K562 (cell line): ENCODE results near the gene GPER1. TPM values are rescaled to one million over a fixed set of nuclear protein-coding genes. Genes with fewer than 3 reads are reported as not detected.

ENCODE experiments used
- EP400 ChIP-seq: fragments of 450-650 bp; IDR thresholded peaks from 2 replicates; pipeline ENCODE4 v1.6.1; 2017; ENCODE audit warnings: antibody characterized with exemption, mild to moderate bottlenecking, moderate library complexity
- HDAC2 ChIP-seq: fragments of 450-650 bp; IDR thresholded peaks from 2 replicates; pipeline ENCODE4 v1.6.1; 2016; ENCODE audit warnings: mild to moderate bottlenecking
- KLF13 ChIP-seq: fragments of 450-650 bp; IDR thresholded peaks from 2 replicates; pipeline ENCODE4 v1.6.1; 2016; ENCODE audit warnings: missing genetic modification characterization, low read depth, mild to moderate bottlenecking, missing compliant biosample characterization, moderate library complexity, borderline replicate concordance
- KLF6 ChIP-seq: fragments of 250-450 bp; sonication (Bioruptor Pico); IDR thresholded peaks from 2 replicates; pipeline ENCODE4 v1.4.0; 2020; ENCODE audit warnings: mild to moderate bottlenecking, moderate library complexity, borderline replicate concordance
- LCOR ChIP-seq: sonication (generic); formaldehyde crosslinking; IDR thresholded peaks from 2 replicates; pipeline ENCODE4 v1.8.0; 2022; ENCODE audit warnings: mild to moderate bottlenecking, missing genetic modification reagents
- PCBP2 ChIP-seq: fragments of 200-400 bp; formaldehyde crosslinking; IDR thresholded peaks from 2 replicates; pipeline ENCODE4 v1.6.1; 2018; ENCODE audit warnings: low read length, low read depth, mild to moderate bottlenecking, moderate library complexity; ENCODE audit not compliant: poor library complexity, severe bottlenecking
- SMARCA5 ChIP-seq: fragments of 450-650 bp; IDR thresholded peaks from 2 replicates; pipeline ENCODE4 v1.6.1; 2016
- TEAD1 ChIP-seq, 2 experiments: fragments of 450-650 bp in 1 of 2; sonication (generic) in 1 of 2; formaldehyde crosslinking; IDR thresholded peaks; 2 replicates each; pipeline versions ENCODE4 v1.4.0 to v1.8.0; 2020 to 2022; ENCODE audit warnings: mild to moderate bottlenecking in 2 of 2, missing genetic modification reagents in 1 of 2
- ZBTB17 ChIP-seq: fragments of 450-650 bp; formaldehyde crosslinking; IDR thresholded peaks from 2 replicates; pipeline ENCODE4 v1.4.0; 2020; ENCODE audit warnings: mild to moderate bottlenecking
- ZNF175 ChIP-seq: fragments of 200-800 bp; sonication (Bioruptor generic); IDR thresholded peaks from 2 replicates; pipeline ENCODE4 v1.6.1; 2016; ENCODE audit warnings: low read depth, mild to moderate bottlenecking, missing genetic modification characterization, missing compliant biosample characterization
- ZNF354B ChIP-seq: fragments of 250-450 bp; sonication (Bioruptor Pico); IDR thresholded peaks from 2 replicates; pipeline ENCODE4 v1.4.0; 2020
- ZNF444 ChIP-seq: fragments of 250-450 bp; sonication (Bioruptor Pico); IDR thresholded peaks from 2 replicates; pipeline ENCODE4 v1.4.0; 2020; ENCODE audit warnings: mild to moderate bottlenecking, moderate library complexity
- polyA plus RNA-seq, 8 experiments: library from polyadenylated mRNA; depleted of rRNA in 4 of 8; stranded (reverse) in 5 of 8; unstranded in 3 of 8; fragments of >200 nt; fragmentation: Nextera tagmentation in 2 of 8; fragmentation: Illumina TruSeq in 1 of 8; extraction: Ambion mirVana in 2 of 8; extraction: Trizol in 1 of 8; gene quantifications; 2 replicates each; pipeline versions ENCODE4 v1.2.1 to v1.2.3, GENCODE V29; 2011 to 2014; ENCODE audit warnings: inconsistent platforms in 1 of 8, missing spikeins in 1 of 8
- total RNA-seq, 7 experiments: library from RNA; depleted of rRNA in 6 of 7; stranded (reverse); fragments of >200 nt in 6 of 7; fragmentation: Illumina TruSeq in 2 of 7; extraction: Trizol in 2 of 7; gene quantifications; 2 replicates each; pipeline versions ENCODE4 v1.2.1 to v1.2.3, GENCODE V29; 2011 to 2021; ENCODE audit warnings: low replicate concordance in 1 of 7
- TF ChIP-seq, protein P1 (sequence below): fragments of 250-450 bp; sonication (Bioruptor Pico); IDR thresholded peaks from 2 replicates; pipeline ENCODE4 v1.4.0; 2020; ENCODE audit warnings: mild to moderate bottlenecking
- TF ChIP-seq, protein P2 (sequence below): fragments of 250-450 bp; sonication (Bioruptor Pico); IDR thresholded peaks from 2 replicates; pipeline ENCODE4 v1.8.0; 2021; ENCODE audit warnings: borderline replicate concordance, mild to moderate bottlenecking, moderate library complexity; ENCODE audit not compliant: poor library complexity, severe bottlenecking
- TF ChIP-seq, protein P3 (sequence below): fragments of 250-450 bp; sonication (Bioruptor Pico); IDR thresholded peaks from 2 replicates; pipeline ENCODE4 v1.5.0; 2021; ENCODE audit warnings: mild to moderate bottlenecking, moderate library complexity
- TF ChIP-seq, protein P4 (sequence below): fragments of 450-650 bp; IDR thresholded peaks from 2 replicates; pipeline ENCODE4 v1.6.1; 2018; ENCODE audit warnings: mild to moderate bottlenecking, low read depth; ENCODE audit not compliant: partially characterized antibody

The GPER1 gene
- total and polyA plus RNA-seq, 9 of the 15 experiments (the other 6 are each of a cell fraction or from before 2014, with no cell fraction given): 0.04 to 0.09 (median 0.08) TPM; not detected in 6

DNA sequence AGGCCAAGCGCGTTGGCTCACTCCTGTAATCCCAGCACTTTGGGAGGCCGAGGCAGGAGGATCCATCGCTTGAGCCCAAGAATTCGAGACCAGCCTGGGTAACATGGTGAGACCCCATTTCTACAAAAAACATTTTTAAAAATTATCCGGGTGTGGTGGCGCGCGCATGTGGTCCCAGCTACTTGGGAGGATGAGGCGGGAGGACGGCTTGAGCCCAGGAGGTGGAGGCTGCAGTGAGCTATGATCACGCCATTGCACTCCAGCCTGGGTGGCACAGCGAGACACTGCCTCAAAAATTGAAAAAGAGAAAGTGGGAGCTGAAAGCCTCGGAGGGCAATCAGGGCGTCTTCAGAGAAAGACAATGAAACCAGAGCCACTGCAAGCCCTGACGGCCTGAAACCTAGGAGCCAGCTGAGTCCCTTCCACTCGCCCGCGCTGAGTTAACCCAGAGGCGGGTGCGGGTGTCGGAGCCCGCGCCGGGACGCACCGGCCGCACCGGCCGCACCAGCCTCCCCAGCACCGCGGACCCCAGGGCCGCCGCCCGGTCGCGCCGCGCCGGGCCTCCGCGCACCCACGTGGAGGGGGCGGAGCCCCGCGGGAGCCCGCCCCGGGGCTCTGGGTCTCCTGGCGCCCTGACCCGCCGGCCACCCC, 49.7 kb downstream of the GPER1 start (continued):
- TF ChIP-seq, protein P1, sequence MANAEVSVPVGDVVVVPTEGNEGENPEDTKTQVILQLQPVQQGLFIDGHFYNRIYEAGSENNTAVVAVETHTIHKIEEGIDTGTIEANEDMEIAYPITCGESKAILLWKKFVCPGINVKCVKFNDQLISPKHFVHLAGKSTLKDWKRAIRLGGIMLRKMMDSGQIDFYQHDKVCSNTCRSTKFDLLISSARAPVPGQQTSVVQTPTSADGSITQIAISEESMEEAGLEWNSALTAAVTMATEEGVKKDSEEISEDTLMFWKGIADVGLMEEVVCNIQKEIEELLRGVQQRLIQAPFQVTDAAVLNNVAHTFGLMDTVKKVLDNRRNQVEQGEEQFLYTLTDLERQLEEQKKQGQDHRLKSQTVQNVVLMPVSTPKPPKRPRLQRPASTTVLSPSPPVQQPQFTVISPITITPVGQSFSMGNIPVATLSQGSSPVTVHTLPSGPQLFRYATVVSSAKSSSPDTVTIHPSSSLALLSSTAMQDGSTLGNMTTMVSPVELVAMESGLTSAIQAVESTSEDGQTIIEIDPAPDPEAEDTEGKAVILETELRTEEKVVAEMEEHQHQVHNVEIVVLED: no peak
- TF ChIP-seq, protein P2, sequence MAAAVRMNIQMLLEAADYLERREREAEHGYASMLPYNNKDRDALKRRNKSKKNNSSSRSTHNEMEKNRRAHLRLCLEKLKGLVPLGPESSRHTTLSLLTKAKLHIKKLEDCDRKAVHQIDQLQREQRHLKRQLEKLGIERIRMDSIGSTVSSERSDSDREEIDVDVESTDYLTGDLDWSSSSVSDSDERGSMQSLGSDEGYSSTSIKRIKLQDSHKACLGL: peak; percentile 79
- TF ChIP-seq ZNF175: no peak
- no peak for TF ChIP-seq SMARCA5
- TF ChIP-seq ZNF354B (CRISPR knock-in tag): no peak
- no peak for TF ChIP-seq PCBP2
- TF ChIP-seq KLF13 (tag): no peak
- no peak for TF ChIP-seq ZBTB17 (CRISPR knock-in tag)
- TF ChIP-seq EP400: peak; percentile 4; the same call in 1 of the 2 replicates
- no peak for TF ChIP-seq HDAC2
- TF ChIP-seq, protein P3, sequence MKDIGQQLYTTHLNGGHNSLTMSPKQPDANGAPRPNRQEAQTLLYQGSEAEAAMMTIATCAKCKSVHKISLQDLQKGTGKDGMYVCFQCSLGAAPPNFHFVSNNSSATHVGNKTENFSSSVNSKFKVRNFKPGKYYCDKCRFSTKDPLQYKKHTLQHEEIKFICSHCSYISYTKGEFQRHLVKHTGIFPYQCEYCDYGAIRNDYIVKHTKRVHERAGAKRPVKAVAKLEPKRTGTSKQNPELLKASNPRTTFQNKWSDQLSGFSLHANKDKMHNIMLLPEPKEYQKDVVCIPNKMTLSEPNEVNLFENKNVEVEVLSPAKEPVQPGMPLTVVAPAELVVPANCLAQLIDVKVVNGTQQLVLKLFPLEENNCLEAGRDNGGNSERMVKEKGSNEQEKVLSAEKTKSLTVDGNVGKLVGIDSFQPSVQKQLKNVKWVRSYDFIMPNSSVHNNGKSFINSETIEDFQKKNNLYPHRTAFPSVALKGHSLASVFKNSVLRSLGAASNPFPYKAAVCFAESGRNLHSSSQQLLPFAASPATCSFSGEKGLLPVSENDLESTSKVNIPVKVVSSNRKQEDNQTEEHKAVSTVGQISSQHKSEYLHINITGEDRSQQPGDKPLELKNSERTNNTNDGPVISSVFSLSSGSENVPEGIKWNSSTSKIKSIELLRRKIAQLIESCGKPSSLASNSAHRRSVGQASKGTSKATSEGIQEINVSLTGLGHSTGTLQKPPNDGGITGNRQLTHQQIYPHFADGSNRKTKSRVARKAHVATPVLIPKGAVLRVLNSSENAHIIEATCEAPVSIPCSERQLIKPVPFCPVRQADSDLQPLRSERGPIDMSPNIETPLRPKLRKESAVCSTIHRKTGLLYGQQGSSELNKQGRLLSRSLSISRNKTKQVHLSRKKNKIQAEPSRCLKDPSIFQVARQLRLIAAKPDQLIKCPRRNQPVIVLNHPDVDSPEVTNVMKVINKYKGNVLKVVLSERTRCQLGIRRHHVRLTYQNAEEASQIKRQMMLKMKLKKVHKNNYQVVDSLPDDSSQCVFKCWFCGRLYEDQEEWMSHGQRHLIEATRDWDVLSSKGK (CRISPR knock-in tag): no peak
- no peak for TF ChIP-seq LCOR (CRISPR knock-in tag)
- TF ChIP-seq, protein P4, sequence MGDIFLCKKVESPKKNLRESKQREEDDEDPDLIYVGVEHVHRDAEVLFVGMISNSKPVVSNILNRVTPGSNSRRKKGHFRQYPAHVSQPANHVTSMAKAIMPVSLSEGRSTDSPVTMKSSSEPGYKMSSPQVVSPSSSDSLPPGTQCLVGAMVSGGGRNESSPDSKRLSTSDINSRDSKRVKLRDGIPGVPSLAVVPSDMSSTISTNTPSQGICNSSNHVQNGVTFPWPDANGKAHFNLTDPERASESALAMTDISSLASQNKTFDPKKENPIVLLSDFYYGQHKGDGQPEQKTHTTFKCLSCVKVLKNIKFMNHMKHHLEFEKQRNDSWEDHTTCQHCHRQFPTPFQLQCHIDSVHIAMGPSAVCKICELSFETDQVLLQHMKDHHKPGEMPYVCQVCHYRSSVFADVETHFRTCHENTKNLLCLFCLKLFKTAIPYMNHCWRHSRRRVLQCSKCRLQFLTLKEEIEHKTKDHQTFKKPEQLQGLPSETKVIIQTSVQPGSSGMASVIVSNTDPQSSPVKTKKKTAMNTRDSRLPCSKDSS: no peak
- no peak for TF ChIP-seq ZNF444 (CRISPR knock-in tag)
- no peak for TF ChIP-seq KLF6
- peak in 1 of 2 experiments; percentile 67; a peak in 1 of 4 replicates for TF ChIP-seq TEAD1 (CRISPR knock-in tag; IDR thresholded peaks at IDR 0.05)
